Lower leg skin (tissue), 3 donors: Measurements from ENCODE around the gene NR1D2.

Experiments used
- POLR2A ChIP-seq, 2 donors: fragments of 450-650 bp; IDR thresholded peaks; one replicate each; pipeline ENCODE4 v1.6.1; 2016 to 2017; ENCODE audit warnings: antibody characterized with exemption in 2 of 2, mild to moderate bottlenecking in 1 of 2, moderate library complexity in 1 of 2
- TF ChIP-seq, protein P1 (sequence below), 3 donors: fragments of 450-650 bp; IDR thresholded peaks; one replicate each; pipeline ENCODE4 v1.5.1; 2016; ENCODE audit warnings: antibody characterized with exemption in 3 of 3, mild to moderate bottlenecking in 3 of 3, moderate library complexity in 2 of 3

GRCh38 chr3:24002129-24002528, 57.0 kb downstream of the NR1D2 start:
- TF ChIP-seq, protein P1, sequence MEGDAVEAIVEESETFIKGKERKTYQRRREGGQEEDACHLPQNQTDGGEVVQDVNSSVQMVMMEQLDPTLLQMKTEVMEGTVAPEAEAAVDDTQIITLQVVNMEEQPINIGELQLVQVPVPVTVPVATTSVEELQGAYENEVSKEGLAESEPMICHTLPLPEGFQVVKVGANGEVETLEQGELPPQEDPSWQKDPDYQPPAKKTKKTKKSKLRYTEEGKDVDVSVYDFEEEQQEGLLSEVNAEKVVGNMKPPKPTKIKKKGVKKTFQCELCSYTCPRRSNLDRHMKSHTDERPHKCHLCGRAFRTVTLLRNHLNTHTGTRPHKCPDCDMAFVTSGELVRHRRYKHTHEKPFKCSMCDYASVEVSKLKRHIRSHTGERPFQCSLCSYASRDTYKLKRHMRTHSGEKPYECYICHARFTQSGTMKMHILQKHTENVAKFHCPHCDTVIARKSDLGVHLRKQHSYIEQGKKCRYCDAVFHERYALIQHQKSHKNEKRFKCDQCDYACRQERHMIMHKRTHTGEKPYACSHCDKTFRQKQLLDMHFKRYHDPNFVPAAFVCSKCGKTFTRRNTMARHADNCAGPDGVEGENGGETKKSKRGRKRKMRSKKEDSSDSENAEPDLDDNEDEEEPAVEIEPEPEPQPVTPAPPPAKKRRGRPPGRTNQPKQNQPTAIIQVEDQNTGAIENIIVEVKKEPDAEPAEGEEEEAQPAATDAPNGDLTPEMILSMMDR (IDR thresholded peaks at IDR 0.05): no peak
- no peak for TF ChIP-seq POLR2A (IDR thresholded peaks at IDR 0.05)
